HepG2 (cell line): ENCODE data around the gene CKS2. TPM values are rescaled to one million over a fixed set of nuclear protein-coding genes. Genes with fewer than 3 reads are reported as not detected.

Experiments
- ESRRA ChIP-seq: sonication (generic); formaldehyde crosslinking; IDR thresholded peaks from 2 replicates; pipeline ENCODE4 v1.5.1; 2020; ENCODE audit warnings: mild to moderate bottlenecking, low read depth, missing genetic modification reagents
- HOXA9 ChIP-seq: sonication (generic); formaldehyde crosslinking; IDR thresholded peaks from 2 replicates; pipeline ENCODE4 v1.8.1; 2022; ENCODE audit warnings: missing genetic modification reagents, mild to moderate bottlenecking, moderate library complexity, borderline replicate concordance
- IRF9 ChIP-seq: sonication (generic); formaldehyde crosslinking; IDR thresholded peaks from 2 replicates; pipeline ENCODE4 v1.8.0; 2022; ENCODE audit warnings: missing genetic modification reagents, mild to moderate bottlenecking, borderline replicate concordance
- MBNL3 ChIP-seq: fragments of 250-450 bp; sonication (Bioruptor Pico); conservative IDR thresholded peaks from 2 replicates; pipeline ENCODE4 v1.8.0; 2022; ENCODE audit warnings: mild to moderate bottlenecking, inconsistent platforms
- MZF1 ChIP-seq: sonication (generic); formaldehyde crosslinking; IDR thresholded peaks from 2 replicates; pipeline ENCODE4 v1.8.1; 2023; ENCODE audit warnings: mild to moderate bottlenecking, missing genetic modification reagents, borderline replicate concordance
- PLRG1 ChIP-seq: fragments of 450-650 bp; conservative IDR thresholded peaks from 2 replicates; pipeline ENCODE4 v1.6.1; 2016
- PTBP1 ChIP-seq: fragments of 200-400 bp; formaldehyde crosslinking; IDR thresholded peaks from 2 replicates; pipeline ENCODE4 v1.6.1; 2018; ENCODE audit warnings: low read length, low read depth; ENCODE audit not compliant: poor library complexity, severe bottlenecking
- RERE ChIP-seq: IDR thresholded peaks from 2 replicates; pipeline ENCODE4 v1.6.1; 2016; ENCODE audit warnings: low read depth, missing genetic modification reagents, missing compliant biosample characterization
- REST ChIP-seq, 2 experiments: IDR thresholded peaks; 2 replicates each; pipeline ENCODE4 v1.6.1; 2011 to 2012; ENCODE audit warnings: low read length in 2 of 2, borderline replicate concordance in 1 of 2, low read depth in 1 of 2, mild to moderate bottlenecking in 1 of 2, moderate library complexity in 1 of 2
- SUZ12 ChIP-seq: fragments of 150-350 bp; IDR thresholded peaks from 2 replicates; pipeline ENCODE4 v1.6.1; 2014; ENCODE audit warnings: low read depth, low read length
- ZFP91 ChIP-seq: sonication (generic); formaldehyde crosslinking; IDR thresholded peaks from 2 replicates; pipeline ENCODE4 v1.9.0; 2022; ENCODE audit warnings: missing genetic modification reagents, mild to moderate bottlenecking, borderline replicate concordance
- ZNF230 ChIP-seq: sonication (generic); formaldehyde crosslinking; IDR thresholded peaks from 2 replicates; pipeline ENCODE4 v1.4.0; 2020; ENCODE audit warnings: mild to moderate bottlenecking, missing genetic modification reagents
- ZNF550 ChIP-seq: sonication (generic); formaldehyde crosslinking; IDR thresholded peaks from 2 replicates; pipeline ENCODE4 v1.4.0; 2020; ENCODE audit warnings: mild to moderate bottlenecking, missing genetic modification reagents, borderline replicate concordance
- ZSCAN25 ChIP-seq: sonication (generic); formaldehyde crosslinking; IDR thresholded peaks from 2 replicates; pipeline ENCODE4 v1.8.0; 2022; ENCODE audit warnings: mild to moderate bottlenecking, missing genetic modification reagents
- polyA plus RNA-seq, 8 experiments: library from polyadenylated mRNA; depleted of rRNA in 3 of 8; stranded (reverse) in 7 of 8; unstranded in 1 of 8; fragments of >200 nt; fragmentation: Illumina TruSeq in 4 of 8; extraction: Trizol in 4 of 8; gene quantifications; 2 replicates each; pipeline versions ENCODE4 v1.2.1 to v1.2.3, GENCODE V29; 2011 to 2016; ENCODE audit warnings: low read depth in 4 of 8, missing spikeins in 1 of 8, mixed read lengths in 1 of 8; ENCODE audit not compliant: insufficient read depth in 1 of 8
- total RNA-seq, 5 experiments: library from RNA; depleted of rRNA; stranded (reverse); fragments of >200 nt; fragmentation: Illumina TruSeq; extraction: Trizol; gene quantifications; 2 replicates each; pipeline ENCODE4 v1.2.3, GENCODE V29; 2016; ENCODE audit warnings: low read depth in 1 of 5

The CKS2 gene
- total and polyA plus RNA-seq, 2 of the 13 experiments (the other 11 are each of a cell fraction or from before 2014, with no cell fraction given) = 251 to 317 TPM

GRCh38 chr9:89318123-89319014 is 7.4 kb downstream of the CKS2 start, which contains the start of gene SECISBP2 (continued):
- TF ChIP-seq ZFP91 (CRISPR knock-in tag) (peak; percentile 97; the same call in 1 of the 2 replicates), PTBP1 (no peak), MBNL3 (CRISPR knock-in tag) (no peak), HOXA9 (CRISPR knock-in tag) (0 out of 2 replicates have a peak, but pooled peaks have one; percentile 80), ZSCAN25 (CRISPR knock-in tag) (peak; percentile 58; the same call in 1 of the 2 replicates), ESRRA (CRISPR knock-in tag) (peak; percentile 75), SUZ12 (no peak), PLRG1 (no peak), MZF1 (no peak), REST (IDR thresholded peaks at IDR 0.05; ENCODE audit: borderline replicate concordance in 1 of 2, low read depth in 1 of 2, low read length in 2 of 2) (peak in 1 of 2 experiments; percentile 14; a peak in 1 of 4 replicates), IRF9 (CRISPR knock-in tag) (peak; percentile 86; the same call in 1 of the 2 replicates), RERE (no peak), ZNF550 (CRISPR knock-in tag) (no peak; the same call in 1 of the 2 replicates), ZNF230 (CRISPR knock-in tag) (peak; percentile 72; the same call in 1 of the 2 replicates)
